ENCODE results near the gene VDAC2. TPM values are rescaled to one million over a fixed set of nuclear protein-coding genes. Genes with fewer than 3 reads are reported as not detected.
"Not testable (repeated sequence)": the region's sequence is repeated elsewhere in the genome, so short reads cannot be mapped to it uniquely, and the experiment has no call there.

Gene VDAC2
- total RNA-seq, 2 donors from 2014 or later, result 112 to 121 TPM

GRCh38 chr10:75220274-75220673, 9.7 kb downstream of the VDAC2 start:
- no peaks in the 10 kb centered on the region for H3K9me3 ChIP-seq
- intact Hi-C loops (cut with DNase I), result no loop called here
- WGBS, result 88% methylated on average over 4 of the region's 4 CpGs
- TF ChIP-seq POLR2AphosphoS5 (IDR thresholded peaks at IDR 0.05), result peak; percentile 15
- no peak for TF ChIP-seq CTCF (IDR thresholded peaks at IDR 0.05)
- no peak overlapping the region for H3K4me3 ChIP-seq
- no peak for DNase-seq (ENCODE audit: low spot score)
- no peak overlapping the region for H3K27ac ChIP-seq
- no peaks in the 10 kb centered on the region for H3K27me3 ChIP-seq (replicated peaks; ENCODE audit: insufficient read depth)
- H3K36me3 ChIP-seq, result peaks cover 6 to 19% of the 10 kb centered on the region in 2 donors
- H3K4me1 ChIP-seq (replicated peaks), result peaks cover 13% of the 10 kb centered on the region

- H3K27me3 ChIP-seq (replicated peaks; ENCODE audit: insufficient read depth); intact Hi-C loops (cut with DNase I); H3K4me3 ChIP-seq; H3K9me3 ChIP-seq; DNase-seq (ENCODE audit: low spot score): not testable (repeated sequence)
- WGBS, result 77% methylated on average over 8 of the region's 8 CpGs
- H3K27ac ChIP-seq, result peak overlapping the region in 1 of 2 donors; percentile 35
- peaks cover 14% of the 10 kb centered on the region for H3K4me1 ChIP-seq (replicated peaks)
- peaks cover 6 to 19% of the 10 kb centered on the region in 2 donors for H3K36me3 ChIP-seq
Observed at GRCh38 chr10:75221492-75221891, 10.9 kb downstream of the VDAC2 start.

GRCh38 chr10:75223507-75223906, 12.9 kb downstream of the VDAC2 start:
- peaks cover 2 to 19% of the 10 kb centered on the region in 2 donors for H3K36me3 ChIP-seq
- H3K27ac ChIP-seq, result peak overlapping the region; percentile 6 to 70
- H3K9me3 ChIP-seq, result no peaks in the 10 kb centered on the region
- TF ChIP-seq CTCF (IDR thresholded peaks at IDR 0.05) (no peak), POLR2A (IDR thresholded peaks at IDR 0.05) (no peak), POLR2AphosphoS5 (IDR thresholded peaks at IDR 0.05) (no peak)
- WGBS, result 47% methylated on average over 2 of the region's 2 CpGs
- H3K4me3 ChIP-seq, result no peak overlapping the region
- no peaks in the 10 kb centered on the region for H3K27me3 ChIP-seq (replicated peaks; ENCODE audit: insufficient read depth)
- intact Hi-C loops (cut with DNase I), result no loop called here
- peaks cover 21% of the 10 kb centered on the region for H3K4me1 ChIP-seq (replicated peaks)
- DNase-seq (ENCODE audit: low spot score), result no peak

GRCh38 chr10:75226095-75226494, 15.5 kb downstream of the VDAC2 start:
- H3K27me3 ChIP-seq (replicated peaks; ENCODE audit: insufficient read depth), result no peaks in the 10 kb centered on the region
- H3K4me3 ChIP-seq, result no peak overlapping the region
- peaks cover 0 to 10% of the 10 kb centered on the region in 2 donors for H3K36me3 ChIP-seq
- 30% methylated on average over 2 of the region's 2 CpGs for WGBS
- no peaks in the 10 kb centered on the region for H3K9me3 ChIP-seq
- H3K27ac ChIP-seq, result peak overlapping the region; percentile 70 to 82
- intact Hi-C loops (cut with DNase I), result no loop called here
- no peak for DNase-seq (ENCODE audit: low spot score)
- peaks cover 26% of the 10 kb centered on the region for H3K4me1 ChIP-seq (replicated peaks)
- TF ChIP-seq CTCF (IDR thresholded peaks at IDR 0.05) (no peak), POLR2AphosphoS5 (IDR thresholded peaks at IDR 0.05) (no peak), POLR2A (IDR thresholded peaks at IDR 0.05) (no peak)

GRCh38 chr10:75226656-75227055, 16.1 kb downstream of the VDAC2 start:
- Histone ChIP-seq H3K4me3 (no peak overlapping the region), H3K27ac (peak overlapping the region; percentile 70 to 82), H3K9me3 (no peaks in the 10 kb centered on the region), H3K36me3 (peaks cover 0 to 13% of the 10 kb centered on the region in 2 donors), H3K4me1 (replicated peaks) (peaks cover 26% of the 10 kb centered on the region), H3K27me3 (replicated peaks; ENCODE audit: insufficient read depth) (no peaks in the 10 kb centered on the region)
- no peak for DNase-seq (ENCODE audit: low spot score)
- no peak for TF ChIP-seq POLR2AphosphoS5 (IDR thresholded peaks at IDR 0.05)
- TF ChIP-seq CTCF (IDR thresholded peaks at IDR 0.05), result no peak
- no peak for TF ChIP-seq POLR2A (IDR thresholded peaks at IDR 0.05)
- WGBS, result 61% methylated on average over 5 of the region's 5 CpGs
- intact Hi-C loops (cut with DNase I), result no loop called here
